Erythroblast (primary cell): Measurements from ENCODE around the gene SRGAP3.

Experiments used
- GATA1 ChIP-seq: IDR thresholded peaks from 2 replicates; pipeline ENCODE4 v1.6.1; 2011; ENCODE audit warnings: low read depth, mild to moderate bottlenecking, control low read depth, low read length, moderate library complexity
- POLR2A ChIP-seq: IDR thresholded peaks from 2 replicates; pipeline ENCODE4 v1.6.1; 2011; ENCODE audit warnings: mild to moderate bottlenecking, low read length

GRCh38 chr3:9115336-9115735 is 134.1 kb downstream of the SRGAP3 start:
- no peak for TF ChIP-seq POLR2A
- TF ChIP-seq GATA1: no peak
